ENCODE results near the gene TCTA.

DNA sequence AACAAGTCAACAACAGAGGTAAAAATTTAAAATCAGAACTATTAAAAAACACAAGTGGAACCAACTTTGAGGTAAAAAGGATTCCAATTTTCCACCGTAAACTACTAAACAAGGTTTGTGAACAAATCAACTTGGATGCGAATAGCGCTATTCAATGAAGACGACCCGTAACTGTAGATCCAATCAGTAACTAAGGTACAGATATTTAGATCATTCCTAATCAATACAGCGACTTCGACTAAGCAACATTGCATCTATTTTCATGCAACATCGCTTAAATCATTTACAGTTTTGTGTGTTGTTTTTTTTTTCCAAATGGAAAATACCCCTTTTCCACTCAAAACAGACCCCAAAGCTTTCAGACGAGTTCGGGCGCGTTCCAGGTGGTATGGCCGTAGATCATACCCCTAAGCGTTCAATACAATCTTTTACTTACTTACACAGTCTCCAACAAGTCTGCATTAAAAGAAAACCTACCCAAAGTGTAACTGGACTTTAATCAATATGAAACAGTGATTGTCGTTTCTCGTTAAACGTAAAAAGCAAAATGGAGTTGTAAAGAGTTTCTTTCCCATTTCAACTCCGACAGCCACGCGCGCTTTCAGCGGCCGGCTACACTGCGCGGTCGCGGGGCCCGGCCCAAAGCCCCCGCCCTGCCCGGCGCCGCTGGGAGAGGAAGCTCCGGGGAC is 1.2 kb upstream of the TCTA start:
- TF ChIP-seq, protein P1, sequence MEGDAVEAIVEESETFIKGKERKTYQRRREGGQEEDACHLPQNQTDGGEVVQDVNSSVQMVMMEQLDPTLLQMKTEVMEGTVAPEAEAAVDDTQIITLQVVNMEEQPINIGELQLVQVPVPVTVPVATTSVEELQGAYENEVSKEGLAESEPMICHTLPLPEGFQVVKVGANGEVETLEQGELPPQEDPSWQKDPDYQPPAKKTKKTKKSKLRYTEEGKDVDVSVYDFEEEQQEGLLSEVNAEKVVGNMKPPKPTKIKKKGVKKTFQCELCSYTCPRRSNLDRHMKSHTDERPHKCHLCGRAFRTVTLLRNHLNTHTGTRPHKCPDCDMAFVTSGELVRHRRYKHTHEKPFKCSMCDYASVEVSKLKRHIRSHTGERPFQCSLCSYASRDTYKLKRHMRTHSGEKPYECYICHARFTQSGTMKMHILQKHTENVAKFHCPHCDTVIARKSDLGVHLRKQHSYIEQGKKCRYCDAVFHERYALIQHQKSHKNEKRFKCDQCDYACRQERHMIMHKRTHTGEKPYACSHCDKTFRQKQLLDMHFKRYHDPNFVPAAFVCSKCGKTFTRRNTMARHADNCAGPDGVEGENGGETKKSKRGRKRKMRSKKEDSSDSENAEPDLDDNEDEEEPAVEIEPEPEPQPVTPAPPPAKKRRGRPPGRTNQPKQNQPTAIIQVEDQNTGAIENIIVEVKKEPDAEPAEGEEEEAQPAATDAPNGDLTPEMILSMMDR (conservative IDR thresholded peaks at IDR 0.05; ENCODE audit: low read length): no peak
- TF ChIP-seq EZH2phosphoT487 (IDR thresholded peaks at IDR 0.05; ENCODE audit: borderline replicate concordance): no peak
